Measurements from ENCODE around the gene TBC1D1.

TBC1D1 gene

GRCh38 chr4:38023347-38024205, 132.7 kb downstream of the TBC1D1 start:
- FAIRE-seq, result no peak
- no peak for DNase-seq (ENCODE audit: insufficient read length, low spot score)
- no peak for TF ChIP-seq POLR2A (IDR thresholded peaks at IDR 0.05; ENCODE audit: low read depth, low read length)

DNA sequence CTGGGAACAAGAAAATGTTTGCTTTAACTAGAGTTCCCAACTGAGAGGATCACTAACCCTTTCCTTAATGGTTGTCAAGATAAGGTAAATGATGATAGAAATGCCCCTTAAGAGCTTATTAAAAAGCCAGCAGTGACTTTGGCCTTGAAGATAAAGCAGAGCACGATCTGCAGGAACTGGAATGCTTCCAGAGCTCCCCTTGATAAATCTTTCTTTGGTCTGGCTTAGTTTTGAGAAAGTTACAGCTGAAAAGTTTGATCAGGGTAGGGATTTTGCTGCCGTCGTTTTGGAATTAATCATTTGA, 133.3 kb downstream of the TBC1D1 start:
- FAIRE-seq (no peak), DNase-seq (ENCODE audit: insufficient read length, low spot score) (no peak)
- TF ChIP-seq POLR2A (IDR thresholded peaks at IDR 0.05; ENCODE audit: low read depth, low read length), result no peak

- no peak for TF ChIP-seq POLR2A (IDR thresholded peaks at IDR 0.05; ENCODE audit: low read depth, low read length)
- FAIRE-seq (no peak), DNase-seq (ENCODE audit: insufficient read length, low spot score) (no peak)
Measured at GRCh38 chr4:38025665-38026064, 134.8 kb downstream of the TBC1D1 start.

DNA sequence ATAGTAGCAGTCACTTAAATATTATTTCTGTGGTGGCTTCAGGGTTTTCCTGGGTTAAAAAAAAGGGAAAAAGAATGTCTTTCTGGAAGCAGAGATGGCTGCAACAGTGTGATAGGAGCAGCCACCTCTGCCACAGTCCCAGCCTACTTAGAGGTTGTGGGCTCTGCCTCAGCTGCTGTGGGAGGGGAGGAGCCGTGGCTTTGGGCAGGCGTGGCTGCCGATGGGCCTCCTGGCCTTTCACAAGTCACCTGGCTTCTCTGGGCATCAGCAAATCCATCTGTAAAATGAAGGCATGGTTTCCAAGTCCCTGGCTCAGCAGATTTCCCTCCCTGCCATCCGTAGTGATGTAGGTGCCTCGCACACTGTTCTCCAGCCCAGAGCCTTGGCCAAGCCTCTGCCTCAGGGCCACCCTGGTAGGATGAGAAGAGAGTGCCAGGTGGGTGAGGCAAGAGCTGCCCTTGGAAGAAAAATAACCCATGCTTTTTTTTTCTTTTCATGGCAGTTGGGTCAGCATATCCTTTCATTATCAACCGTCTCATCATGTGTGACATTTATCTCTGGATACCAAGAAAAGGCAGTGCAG, 135.4 kb downstream of the TBC1D1 start:
- no peak for TF ChIP-seq POLR2A (IDR thresholded peaks at IDR 0.05; ENCODE audit: low read depth, low read length)
- FAIRE-seq (no peak), DNase-seq (ENCODE audit: insufficient read length, low spot score) (no peak)

DNA sequence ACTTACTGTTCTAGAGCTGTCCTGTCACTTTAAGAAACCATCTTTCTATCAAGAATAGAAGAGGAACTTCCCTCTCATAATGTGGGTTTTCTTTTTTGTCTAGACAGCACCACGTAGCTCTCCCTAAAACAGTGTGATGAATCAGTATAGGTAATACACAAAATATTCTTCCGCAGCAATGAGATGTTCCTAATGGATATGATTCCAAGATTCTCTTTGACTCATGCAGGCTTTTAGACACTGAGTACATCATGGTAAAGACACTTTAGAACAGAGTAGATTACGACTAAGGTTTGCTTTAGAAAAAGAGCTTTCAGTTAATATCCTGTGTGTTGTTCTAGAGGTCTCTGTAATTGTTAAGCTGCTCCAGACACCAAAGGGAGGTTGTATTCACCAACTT, 139.1 kb downstream of the TBC1D1 start:
- FAIRE-seq (no peak), DNase-seq (ENCODE audit: insufficient read length, low spot score) (no peak)
- TF ChIP-seq POLR2A (IDR thresholded peaks at IDR 0.05; ENCODE audit: low read depth, low read length), result no peak

DNA sequence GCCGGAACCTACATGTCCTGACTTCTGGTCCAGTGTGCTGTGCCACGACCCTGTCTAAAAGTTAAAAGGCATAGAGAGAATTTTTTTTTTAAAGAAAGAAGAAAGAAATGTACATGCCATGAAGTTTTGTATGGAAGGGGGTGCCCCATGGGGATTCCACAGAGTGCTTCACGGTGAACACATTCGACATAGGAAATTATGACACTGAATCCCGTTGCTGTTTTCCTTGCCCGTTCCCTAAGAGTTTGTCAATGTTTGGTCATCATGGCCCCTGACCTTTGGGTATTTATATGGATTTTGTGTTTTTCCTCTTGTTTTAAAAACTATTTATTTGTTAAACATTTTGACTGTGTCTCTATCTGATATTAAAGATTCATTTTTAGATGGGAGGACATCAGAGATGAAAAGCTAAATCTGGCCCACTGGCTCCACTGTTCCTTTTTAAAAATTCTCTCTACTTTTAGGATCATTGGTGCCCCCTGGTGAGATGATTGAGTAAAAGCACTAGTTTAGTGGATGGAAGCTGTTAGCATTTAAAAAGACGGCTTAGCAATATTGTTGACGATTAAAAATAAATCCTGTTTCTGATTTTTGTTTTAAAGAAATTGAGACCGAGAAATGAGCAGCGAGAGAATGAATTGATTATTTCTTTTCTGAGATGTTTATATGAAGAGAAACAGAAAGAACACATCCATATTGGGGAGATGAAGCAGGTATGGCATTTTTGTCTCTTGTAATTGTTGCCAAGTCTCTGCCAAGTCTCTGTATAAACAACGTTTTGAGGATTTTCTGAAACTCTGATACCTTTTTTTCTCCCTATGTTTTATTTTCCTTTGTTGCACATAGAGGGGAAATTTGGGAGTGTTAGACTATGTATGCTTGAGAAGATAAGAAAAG, 144.3 kb downstream of the TBC1D1 start:
- DNase-seq (ENCODE audit: insufficient read length, low spot score) (peak; percentile 10), FAIRE-seq (no peak)
- TF ChIP-seq POLR2A (IDR thresholded peaks at IDR 0.05; ENCODE audit: low read depth, low read length), result no peak

- no peak for TF ChIP-seq POLR2A (IDR thresholded peaks at IDR 0.05; ENCODE audit: low read depth, low read length)
- no peak for DNase-seq (ENCODE audit: insufficient read length, low spot score)
- no peak for FAIRE-seq
Measured at GRCh38 chr4:38036548-38036947, 145.7 kb downstream of the TBC1D1 start.

DNA sequence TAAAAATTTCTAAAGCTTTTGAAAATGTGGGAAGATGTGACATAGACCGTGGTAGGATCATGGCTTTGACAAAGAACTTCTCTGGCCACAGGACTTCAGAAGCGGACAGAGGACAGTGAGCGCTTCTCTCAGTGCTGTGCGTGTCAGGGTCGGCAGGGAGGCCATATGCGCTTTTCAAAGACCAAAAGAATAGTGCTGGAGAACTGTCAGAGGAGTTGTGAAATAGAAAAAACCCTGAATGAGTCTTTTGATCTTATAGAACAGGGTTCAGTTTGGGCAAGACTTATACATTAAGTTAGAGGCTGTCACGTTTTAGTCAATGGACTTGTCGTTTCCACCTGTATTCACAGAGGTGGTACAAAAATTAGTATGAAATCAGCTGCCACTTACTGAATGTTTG, 146.7 kb downstream of the TBC1D1 start:
- no peak for FAIRE-seq
- no peak for DNase-seq (ENCODE audit: insufficient read length, low spot score)
- TF ChIP-seq POLR2A (IDR thresholded peaks at IDR 0.05; ENCODE audit: low read depth, low read length), result no peak

DNA sequence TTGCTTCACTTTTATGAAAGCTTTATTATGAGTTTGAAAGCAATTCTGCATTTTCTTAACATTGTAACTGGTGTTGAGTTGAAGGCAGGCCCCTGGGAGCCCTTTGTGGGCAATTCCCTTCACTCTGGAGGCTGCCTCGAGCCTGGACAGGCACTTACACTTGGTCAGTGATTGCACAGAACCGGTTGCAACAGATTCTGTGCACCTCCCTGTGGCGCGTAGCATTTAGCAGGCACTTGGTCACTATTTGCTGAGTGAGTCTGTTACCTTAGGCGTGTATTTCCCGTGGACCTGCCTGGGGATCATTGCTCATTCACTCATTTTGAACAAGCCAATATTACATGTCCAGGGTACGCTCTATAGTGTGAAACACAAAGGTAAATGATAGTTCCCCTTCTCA, 149.7 kb downstream of the TBC1D1 start:
- no peak for FAIRE-seq
- TF ChIP-seq POLR2A (IDR thresholded peaks at IDR 0.05; ENCODE audit: low read depth, low read length), result no peak
- DNase-seq (ENCODE audit: insufficient read length, low spot score), result no peak

- TF ChIP-seq POLR2A (IDR thresholded peaks at IDR 0.05; ENCODE audit: low read depth, low read length), result no peak
- no peak for FAIRE-seq
- no peak for DNase-seq (ENCODE audit: insufficient read length, low spot score)
Measured at GRCh38 chr4:38044060-38044459, 153.2 kb downstream of the TBC1D1 start.

GRCh38 chr4:38045289-38045988, 154.6 kb downstream of the TBC1D1 start:
- DNase-seq (ENCODE audit: insufficient read length, low spot score), result no peak
- no peak for TF ChIP-seq POLR2A (IDR thresholded peaks at IDR 0.05; ENCODE audit: low read depth, low read length)
- FAIRE-seq, result no peak

DNA sequence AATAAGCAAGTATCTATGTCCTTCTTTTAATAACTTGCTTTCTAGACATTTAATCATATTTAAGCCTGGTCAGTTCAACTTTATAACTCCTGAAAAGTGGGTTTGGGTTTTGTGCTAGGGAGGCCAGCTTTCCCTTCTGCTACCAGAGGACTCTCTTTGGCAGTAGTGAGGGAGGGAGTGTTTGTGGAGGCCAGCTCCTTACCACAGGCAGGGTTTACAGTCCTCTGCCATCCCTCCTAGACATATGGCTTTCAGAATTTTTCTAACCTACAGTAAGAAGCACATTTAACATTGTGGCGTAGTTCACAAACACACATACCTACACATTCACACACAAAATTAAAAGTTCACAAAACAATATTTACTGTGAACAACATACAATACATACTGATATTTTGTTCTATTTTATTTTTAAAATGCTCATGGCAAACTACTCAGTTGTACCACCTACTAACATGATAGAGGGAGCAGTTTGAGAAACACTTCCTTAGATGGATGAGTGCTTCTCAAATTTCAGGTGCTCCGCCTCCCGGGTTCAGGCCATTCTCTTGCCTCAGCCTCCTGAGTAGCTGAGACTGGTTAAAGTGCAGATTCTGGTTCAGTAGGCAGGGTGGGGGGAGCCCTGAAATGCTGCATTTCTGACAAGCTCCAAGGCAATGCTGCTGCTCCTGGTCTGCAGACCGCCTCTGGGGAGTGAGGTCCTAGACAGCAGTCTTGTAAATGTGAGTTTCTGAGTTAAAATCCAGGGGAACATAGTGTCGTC, 156.0 kb downstream of the TBC1D1 start:
- TF ChIP-seq POLR2A (IDR thresholded peaks at IDR 0.05; ENCODE audit: low read depth, low read length), result no peak
- no peak for DNase-seq (ENCODE audit: insufficient read length, low spot score)
- no peak for FAIRE-seq

GRCh38 chr4:38049545-38050170, 158.8 kb downstream of the TBC1D1 start:
- no peak for TF ChIP-seq POLR2A (IDR thresholded peaks at IDR 0.05; ENCODE audit: low read depth, low read length)
- FAIRE-seq (no peak), DNase-seq (ENCODE audit: insufficient read length, low spot score) (no peak)
